Measurements from ENCODE around the gene ACTMAP. TPM values are rescaled to one million over a fixed set of nuclear protein-coding genes. Genes with fewer than 3 reads are reported as not detected.

Gene ACTMAP
- polyA plus RNA-seq, 1 of the 3 experiments (the other 2 are of a cell fraction) = 6.4 TPM

- peak overlapping the region; percentile 70 to 80 for H3K4me3 ChIP-seq (ENCODE audit: low read depth in 2 of 2, low read length in 1 of 2)
- DNase-seq = no peak
- peak overlapping the region; percentile 89 for H3K4me2 ChIP-seq
- H3K27ac ChIP-seq (ENCODE audit: low read depth in 2 of 2, low read length in 1 of 2) = peak overlapping the region; percentile 96 to 100
- peaks cover 2 to 16% of the 10 kb centered on the region in 2 experiments for H3K36me3 ChIP-seq (replicated peaks in 1 of 2; ENCODE audit: control insufficient read depth in 1 of 2, insufficient read depth in 2 of 2, low read length in 1 of 2)
- no peaks in the 10 kb centered on the region for H3K9me2 ChIP-seq
- H2AFZ ChIP-seq (ENCODE audit: low read depth) = no peak overlapping the region
- CTCF ChIA-PET = no interaction called here
- 94% methylated on average over 6 of the region's 11 CpGs for WGBS (ENCODE audit: low lambda C conversion rate)
- H3F3A ChIP-seq (replicated peaks; ENCODE audit: insufficient read depth) = peaks cover 17% of the 10 kb centered on the region
- H3K79me2 ChIP-seq (ENCODE audit: insufficient read depth) = peaks cover 33% of the 10 kb centered on the region
- peak overlapping the region; percentile 98 for H3K9ac ChIP-seq
- H3K4me1 ChIP-seq (ENCODE audit: control insufficient read depth in 1 of 2, insufficient read depth in 2 of 2, low read depth in 1 of 2, low read length in 1 of 2) = peaks cover 8 to 30% of the 10 kb centered on the region in 2 experiments; a peak in 1 of 4 replicates
- H3K27me3 ChIP-seq (ENCODE audit: insufficient read depth) = no peaks in the 10 kb centered on the region
- no peaks in the 10 kb centered on the region for H4K20me1 ChIP-seq (ENCODE audit: insufficient read depth)
- no peaks in the 10 kb centered on the region for H3K9me3 ChIP-seq
- POLR2A ChIA-PET = no interaction called here
- no peak for TF ChIP-seq EZH2phosphoT487 (IDR thresholded peaks at IDR 0.05; ENCODE audit: borderline replicate concordance, low read depth)
- TF ChIP-seq CHD2 (IDR thresholded peaks at IDR 0.05; ENCODE audit: low read length, partially characterized antibody) = no peak
- TF ChIP-seq GATA2 (CRISPR knock-in tag; IDR thresholded peaks at IDR 0.05) = no peak
These were observed 36.3 kb downstream of the ACTMAP start for GRCh38 chr19:40713939-40714338.

- ChIA-PET CTCF (no interaction called here), POLR2A (no interaction called here)
- Histone ChIP-seq H4K20me1 (ENCODE audit: insufficient read depth) (no peaks in the 10 kb centered on the region), H3K27ac (ENCODE audit: low read depth in 2 of 2, low read length in 1 of 2) (no peak overlapping the region), H2AFZ (ENCODE audit: low read depth) (no peak overlapping the region), H3K4me2 (no peak overlapping the region), H3K4me3 (ENCODE audit: low read depth in 2 of 2, low read length in 1 of 2) (no peak overlapping the region), H3K79me2 (ENCODE audit: insufficient read depth) (peaks cover 15% of the 10 kb centered on the region), H3F3A (replicated peaks; ENCODE audit: insufficient read depth) (no peaks in the 10 kb centered on the region), H3K4me1 (ENCODE audit: control insufficient read depth in 1 of 2, insufficient read depth in 2 of 2, low read depth in 1 of 2, low read length in 1 of 2) (peaks cover 0 to 6% of the 10 kb centered on the region in 2 experiments; a peak in 1 of 4 replicates), H3K27me3 (ENCODE audit: insufficient read depth) (no peaks in the 10 kb centered on the region), H3K36me3 (replicated peaks in 1 of 2; ENCODE audit: control insufficient read depth in 1 of 2, insufficient read depth in 2 of 2, low read length in 1 of 2) (peaks cover 6 to 46% of the 10 kb centered on the region in 2 experiments), H3K9me2 (no peaks in the 10 kb centered on the region), H3K9me3 (no peaks in the 10 kb centered on the region), H3K9ac (no peak overlapping the region)
- no peak for TF ChIP-seq ZBTB33 (IDR thresholded peaks at IDR 0.05; ENCODE audit: borderline replicate concordance, low read depth)
- TF ChIP-seq NFIC (IDR thresholded peaks at IDR 0.05; ENCODE audit: borderline replicate concordance) = no peak
- no peak for TF ChIP-seq CTCF (IDR thresholded peaks at IDR 0.05)
- TF ChIP-seq RXRA (IDR thresholded peaks at IDR 0.05; ENCODE audit: borderline replicate concordance, low read depth) = no peak
- 95% methylated on average over 4 of the region's 5 CpGs for WGBS (ENCODE audit: low lambda C conversion rate)
- DNase-seq = no peak
These were observed 40.5 kb downstream of the ACTMAP start for GRCh38 chr19:40709817-40710216.

Measured in SK-N-SH (cell line).